ENCODE data around the gene PGBD1.

- TF ChIP-seq POLR2AphosphoS5 (IDR thresholded peaks at IDR 0.05; ENCODE audit: insufficient read depth, low read depth, low read length) (no peak), GATA2 (IDR thresholded peaks at IDR 0.05; ENCODE audit: insufficient read depth, insufficient read length, low read depth, low read length) (no peak), CTCF (IDR thresholded peaks at IDR 0.05; ENCODE audit: extremely low read depth in 1 of 2, insufficient read depth in 1 of 2, low read depth in 1 of 2, low read length in 2 of 2) (no peak), POLR2A (IDR thresholded peaks at IDR 0.05; ENCODE audit: low read depth, low read length) (no peak), JUN (IDR thresholded peaks at IDR 0.05; ENCODE audit: borderline replicate concordance, insufficient read depth, insufficient read length, low read depth) (no peak), MYC (IDR thresholded peaks at IDR 0.05; ENCODE audit: low read depth, low read length) (no peak)
Observed at GRCh38 chr6:28250747-28251146, 30.6 kb upstream of the PGBD1 start.
